H9 (cell line): ENCODE measurements around the gene RBM33. TPM values are rescaled to one million over a fixed set of nuclear protein-coding genes. Genes with fewer than 3 reads are reported as not detected.

Experiments
- DNase-seq: peaks from one replicate; pipeline ENCODE4 v3.0.0-alpha.2; 2017
- H2AFZ ChIP-seq: one replicate; pipeline ENCODE4 v1.6.1; 2013; ENCODE audit warnings: mild to moderate bottlenecking, low read length, control low read depth, moderate library complexity
- H2AK5ac ChIP-seq: 2 replicates; pipeline ENCODE4 v1.6.1; 2013; ENCODE audit warnings: low read length, control low read depth, mixed read lengths; ENCODE audit not compliant: insufficient read length
- H2BK120ac ChIP-seq: one replicate; pipeline ENCODE4 v1.6.1; 2013; ENCODE audit warnings: low read depth, mild to moderate bottlenecking, low read length, control low read depth, inconsistent platforms; ENCODE audit not compliant: poor library complexity, severe bottlenecking
- H2BK12ac ChIP-seq: 2 replicates; pipeline ENCODE4 v1.6.1; 2013; ENCODE audit warnings: low read length, control low read depth, mixed read lengths, low read depth; ENCODE audit not compliant: insufficient read length
- H2BK15ac ChIP-seq: 2 replicates; pipeline ENCODE4 v1.6.1; 2013; ENCODE audit warnings: low read depth, low read length, control low read depth
- H2BK20ac ChIP-seq: one replicate; pipeline ENCODE4 v1.6.1; 2013; ENCODE audit warnings: low read depth, mild to moderate bottlenecking, low read length, control low read depth, inconsistent platforms; ENCODE audit not compliant: poor library complexity, severe bottlenecking
- H2BK5ac ChIP-seq: 2 replicates; pipeline ENCODE4 v1.6.1; 2013; ENCODE audit warnings: low read length, control low read depth, mixed read lengths; ENCODE audit not compliant: insufficient read length
- H3K14ac ChIP-seq: 2 replicates; pipeline ENCODE4 v1.6.1; 2013; ENCODE audit warnings: low read length, control low read depth; ENCODE audit not compliant: insufficient read depth
- H3K18ac ChIP-seq: 2 replicates; pipeline ENCODE4 v1.6.1; 2013; ENCODE audit warnings: low read depth, mild to moderate bottlenecking, mixed read lengths, low read length, control low read depth; ENCODE audit not compliant: insufficient read length
- H3K23ac ChIP-seq: 2 replicates; pipeline ENCODE4 v1.6.1; 2013; ENCODE audit warnings: low read length, control low read depth, mixed read lengths, low read depth; ENCODE audit not compliant: insufficient read length
- H3K23me2 ChIP-seq: 2 replicates; pipeline ENCODE4 v1.6.1; 2013; ENCODE audit warnings: low read depth, mild to moderate bottlenecking, mixed read lengths, low read length, control low read depth; ENCODE audit not compliant: insufficient read length, poor library complexity, severe bottlenecking
- H3K27ac ChIP-seq: 2 replicates; pipeline ENCODE4 v1.5.1; 2013; ENCODE audit warnings: low read length, control low read depth, mixed read lengths, low read depth; ENCODE audit not compliant: insufficient read length
- H3K27me3 ChIP-seq: 2 replicates; pipeline ENCODE4 v1.6.1; 2013; ENCODE audit warnings: low read length, control low read depth, inconsistent platforms; ENCODE audit not compliant: insufficient read depth
- H3K4ac ChIP-seq: 2 replicates; pipeline ENCODE4 v1.6.1; 2013; ENCODE audit warnings: low read depth, mild to moderate bottlenecking, control low read depth, inconsistent platforms, low read length, moderate library complexity
- H3K4me1 ChIP-seq: 2 replicates; pipeline ENCODE4 v1.6.1; 2013; ENCODE audit warnings: low read length, control low read depth, inconsistent platforms; ENCODE audit not compliant: insufficient read depth
- H3K4me2 ChIP-seq: 2 replicates; pipeline ENCODE4 v1.6.1; 2013; ENCODE audit warnings: low read length, control low read depth, mixed read lengths; ENCODE audit not compliant: insufficient read length, insufficient read depth
- H3K56ac ChIP-seq: 2 replicates; pipeline ENCODE4 v1.6.1; 2013; ENCODE audit warnings: low read depth, mild to moderate bottlenecking, mixed read lengths, low read length, control low read depth; ENCODE audit not compliant: insufficient read length
- H3K79me1 ChIP-seq: 2 replicates; pipeline ENCODE4 v1.6.1; 2013; ENCODE audit warnings: low read depth, mild to moderate bottlenecking, moderate library complexity, low read length, control low read depth, inconsistent platforms; ENCODE audit not compliant: insufficient read depth, poor library complexity, severe bottlenecking
- H3K79me2 ChIP-seq: 2 replicates; pipeline ENCODE4 v1.6.1; 2013; ENCODE audit warnings: low read length, control low read depth, inconsistent platforms; ENCODE audit not compliant: insufficient read depth
- H3K9ac ChIP-seq: 2 replicates; pipeline ENCODE4 v1.6.1; 2013; ENCODE audit warnings: low read length, control low read depth, mixed read lengths; ENCODE audit not compliant: insufficient read length; ENCODE audit errors: extremely low read depth
- H3K9me3 ChIP-seq: one replicate; pipeline ENCODE4 v1.6.1; 2013; ENCODE audit warnings: low read depth, low read length, inconsistent platforms; ENCODE audit not compliant: control insufficient read depth
- H3T11ph ChIP-seq: one replicate; pipeline ENCODE4 v1.6.1; 2013; ENCODE audit warnings: mild to moderate bottlenecking, low read length, control low read depth, inconsistent platforms
- H4K20me1 ChIP-seq: one replicate; pipeline ENCODE4 v1.6.1; 2013; ENCODE audit not compliant: control insufficient read depth, insufficient read length, insufficient read depth
- H4K5ac ChIP-seq: 2 replicates; pipeline ENCODE4 v1.6.1; 2013; ENCODE audit warnings: low read depth, mild to moderate bottlenecking, mixed read lengths, low read length, control low read depth; ENCODE audit not compliant: insufficient read length
- H4K8ac ChIP-seq: replicated peaks from 2 replicates; pipeline ENCODE4 v1.6.1; 2013; ENCODE audit warnings: low read length, control low read depth, mixed read lengths, low read depth; ENCODE audit not compliant: insufficient read length
- H4K91ac ChIP-seq: 2 replicates; pipeline ENCODE4 v1.6.1; 2013; ENCODE audit warnings: low read depth, mild to moderate bottlenecking, moderate library complexity, mixed read lengths, low read length, control low read depth; ENCODE audit not compliant: insufficient read length
- H3K27ac Mint-ChIP-seq, 3 experiments: 2 replicates in 2 of 3; 3 replicates in 1 of 3; pipeline ENCODE4 v1.8.0; 2020 to 2021; ENCODE audit warnings: mixed read lengths in 3 of 3, mild to moderate bottlenecking in 1 of 3, moderate library complexity in 1 of 3
- H3K27me3 Mint-ChIP-seq: 2 replicates; pipeline ENCODE4 v1.8.0; 2021; ENCODE audit warnings: low read depth, mild to moderate bottlenecking, moderate library complexity, mixed read lengths
- H3K36me3 Mint-ChIP-seq, 3 experiments: 2 replicates in 2 of 3; 3 replicates in 1 of 3; pipeline ENCODE4 v1.8.0; 2020 to 2021; ENCODE audit warnings: low read depth in 3 of 3, mixed read lengths in 3 of 3; ENCODE audit not compliant: insufficient read depth in 1 of 3
- H3K4me1 Mint-ChIP-seq, 2 experiments: 2 replicates each; pipeline ENCODE4 v1.8.0; 2020; ENCODE audit warnings: mixed read lengths in 2 of 2
- H3K4me3 Mint-ChIP-seq, 2 experiments: 2 replicates in 1 of 2; 3 replicates in 1 of 2; pipeline ENCODE4 v1.8.0; 2020 to 2021; ENCODE audit warnings: mild to moderate bottlenecking in 2 of 2, mixed read lengths in 2 of 2, moderate library complexity in 1 of 2
- H3K9me3 Mint-ChIP-seq, 2 experiments: 2 replicates in 1 of 2; 3 replicates in 1 of 2; pipeline ENCODE4 v1.8.0; 2020; ENCODE audit warnings: mild to moderate bottlenecking in 2 of 2, mixed read lengths in 2 of 2, moderate library complexity in 1 of 2
- CTCF ChIP-seq: fragments of 200-600 bp; sonication (generic); conservative IDR thresholded peaks from 3 replicates; pipeline ENCODE4 v1.8.0; 2021; ENCODE audit warnings: antibody characterized with exemption, mild to moderate bottlenecking
- WGBS: extraction: QIAGEN DNeasy Blood & Tissue Kit; methylation state at CpG from one replicate; pipeline ENCODE4 v1.1.7; 2013; ENCODE audit warnings: missing lambda C conversion rate, low lambda C conversion rate, mixed read lengths; ENCODE audit not compliant: insufficient read length; ENCODE audit errors: extremely low coverage; 5-methylcytosine and 5-hydroxymethylcytosine counted together
- total RNA-seq: library from RNA; stranded (reverse); gene quantifications from 2 replicates; pipeline ENCODE4 v1.2.1, GENCODE V29; 2021

The RBM33 gene
- total RNA-seq, 1 experiment from 2014 or later, result 71.3 TPM

GRCh38 chr7:155750255-155751125 is 106.0 kb downstream of the RBM33 start:
- H4K5ac ChIP-seq, result no peak overlapping the region
- no peak overlapping the region for H3K23ac ChIP-seq
- no peak overlapping the region for H3K27ac Mint-ChIP-seq
- H2BK5ac ChIP-seq, result no peak overlapping the region
- no peak overlapping the region for H3K4me2 ChIP-seq
- no peak overlapping the region for H2BK15ac ChIP-seq
- H3K27ac ChIP-seq, result no peak overlapping the region
- peaks cover 8% of the 10 kb centered on the region; the same call in 1 of the 2 replicates for H3K79me2 ChIP-seq
- no peak overlapping the region for H2AK5ac ChIP-seq
- H3T11ph ChIP-seq, result no peak overlapping the region
- no peak for TF ChIP-seq CTCF
- peaks cover 3% of the 10 kb centered on the region for H3K23me2 ChIP-seq
- H3K4me1 Mint-ChIP-seq, result peaks cover 35 to 37% of the 10 kb centered on the region in 2 experiments
- H3K9me3 Mint-ChIP-seq, result no peaks in the 10 kb centered on the region
- no peak for DNase-seq
- no peak overlapping the region for H3K56ac ChIP-seq
- H3K9me3 ChIP-seq, result no peaks in the 10 kb centered on the region
- H3K79me1 ChIP-seq, result peaks cover 14% of the 10 kb centered on the region
- H3K36me3 Mint-ChIP-seq, result peaks cover 10 to 16% (median 15%) of the 10 kb centered on the region in 3 experiments
- H3K18ac ChIP-seq, result no peak overlapping the region
- no peak overlapping the region for H2AFZ ChIP-seq
- H3K4me3 Mint-ChIP-seq, result no peak overlapping the region
- no peak overlapping the region for H4K8ac ChIP-seq
- no peak overlapping the region for H2BK120ac ChIP-seq
- H4K20me1 ChIP-seq, result no peaks in the 10 kb centered on the region
- no peaks in the 10 kb centered on the region for H3K27me3 ChIP-seq
- WGBS, result no CpG with 5 or more reads among the region's 5 CpGs
- H3K4ac ChIP-seq, result no peak overlapping the region
- H2BK20ac ChIP-seq, result no peak overlapping the region
- H2BK12ac ChIP-seq, result no peak overlapping the region
- no peak overlapping the region for H3K9ac ChIP-seq
- no peaks in the 10 kb centered on the region for H3K27me3 Mint-ChIP-seq
- H4K91ac ChIP-seq, result no peak overlapping the region
- H3K4me1 ChIP-seq, result no peaks in the 10 kb centered on the region; the same call in 1 of the 2 replicates
- H3K14ac ChIP-seq, result no peak overlapping the region
